Measurements from ENCODE around the gene HADHB.
A peak's percentile ranks its signal among the peaks of the same experiment; 100 is the strongest.
"Not testable (repeated sequence)": the region's sequence is repeated elsewhere in the genome, so short reads cannot be mapped to it uniquely, and the experiment has no call there.

Gene HADHB

DNA sequence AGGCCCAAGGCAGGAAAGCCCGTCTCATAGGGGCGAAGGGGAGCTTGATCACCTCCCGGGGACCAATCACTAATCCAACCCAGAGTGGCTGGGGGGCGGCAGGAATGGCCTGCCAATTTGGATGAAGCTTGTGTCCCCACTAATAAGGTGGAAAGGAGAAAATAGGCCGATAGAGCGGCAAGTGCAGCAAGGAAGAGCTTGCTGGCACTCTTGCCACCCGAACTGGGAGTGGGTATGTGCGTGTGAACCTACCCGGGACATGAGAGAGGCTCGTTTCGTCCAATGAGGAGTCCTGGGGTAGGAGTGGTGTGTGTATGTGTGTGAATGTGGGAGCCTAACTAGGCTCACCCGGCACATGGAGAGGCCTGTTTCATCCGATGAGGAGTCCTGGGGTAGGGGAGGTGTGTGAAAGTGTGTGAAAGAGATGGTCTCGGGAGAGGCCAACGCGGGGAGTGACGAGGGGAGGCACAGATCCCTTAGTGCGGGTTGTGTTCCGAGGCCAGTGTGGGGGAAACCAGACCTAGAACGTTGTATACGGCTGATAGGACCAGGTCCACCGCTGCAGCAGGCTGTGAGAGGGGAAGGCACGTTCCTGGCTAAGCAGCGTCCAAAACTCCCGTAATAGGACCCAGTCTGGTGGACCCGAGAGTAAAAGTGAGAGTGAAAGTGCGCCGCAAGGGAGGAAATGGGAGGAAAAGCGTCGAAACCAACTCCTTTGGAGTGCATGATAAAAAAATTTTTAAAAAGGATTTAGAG lies 54.1 kb downstream of the HADHB start:
- DNase-seq = peak; percentile 37

DNA sequence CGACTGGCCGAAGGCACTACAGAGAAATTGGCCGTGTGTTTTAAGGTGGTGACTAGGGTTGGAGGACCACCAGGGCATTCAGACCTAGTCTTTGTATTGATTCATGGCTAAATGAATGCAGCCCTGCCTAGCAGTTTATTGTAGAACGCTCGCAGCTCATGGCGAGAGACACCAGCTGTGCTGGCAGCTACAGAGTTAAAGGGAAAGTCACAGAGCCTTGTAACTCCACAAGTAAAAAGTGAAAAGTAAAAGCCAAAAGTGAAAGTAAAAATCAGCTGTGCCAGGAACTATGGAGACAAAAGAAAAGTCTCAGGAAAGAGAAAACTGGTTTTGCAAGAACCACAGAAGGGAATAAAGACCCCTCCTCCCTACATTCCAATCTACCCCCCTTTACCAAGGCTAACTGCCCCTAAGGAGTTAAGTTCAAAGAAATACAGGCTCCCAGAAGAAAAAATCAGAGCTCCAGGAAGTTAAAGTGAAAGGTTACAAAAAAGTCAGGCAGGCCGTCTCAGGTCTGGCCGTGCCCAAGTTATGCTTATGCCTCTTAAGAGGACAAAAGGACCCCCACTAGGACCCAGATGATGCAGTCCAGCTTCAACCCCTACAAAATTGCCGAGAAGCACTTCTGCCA lies 54.8 kb downstream of the HADHB start:
- peak; percentile 37 for DNase-seq

DNA sequence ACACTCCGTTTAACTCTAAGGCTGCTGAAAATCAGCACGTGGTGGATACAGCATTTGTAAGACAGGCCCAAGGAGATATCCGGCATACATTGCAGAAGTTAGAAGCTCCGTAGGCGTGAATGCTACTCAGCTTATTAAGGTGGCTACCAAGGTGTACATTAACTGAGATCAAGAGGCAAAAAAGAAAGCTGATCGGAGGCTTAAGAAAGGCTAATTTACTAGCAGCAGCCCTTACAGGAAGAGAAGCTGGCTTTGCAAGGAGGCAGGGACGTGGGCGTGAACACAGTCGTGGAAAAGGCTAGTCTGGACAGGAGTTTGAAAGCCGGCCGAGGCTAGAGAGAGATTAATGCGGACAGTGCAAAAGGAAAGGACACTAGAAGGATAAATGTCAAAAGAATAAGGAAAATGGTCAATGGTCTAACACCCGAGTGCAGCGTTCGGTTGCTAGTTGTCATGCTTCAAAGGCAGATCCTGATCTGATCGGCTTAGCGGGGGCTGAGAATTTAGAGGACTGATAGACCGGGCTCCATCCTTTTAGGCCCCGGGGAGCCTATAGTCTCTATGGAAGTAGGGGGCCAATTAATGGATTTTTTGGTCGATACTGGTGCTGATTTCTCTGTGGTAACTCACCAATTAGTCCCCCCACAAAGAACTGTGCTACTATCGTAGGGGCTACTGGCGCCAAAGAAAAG lies 55.6 kb downstream of the HADHB start:
- DNase-seq = peak; percentile 27

DNA sequence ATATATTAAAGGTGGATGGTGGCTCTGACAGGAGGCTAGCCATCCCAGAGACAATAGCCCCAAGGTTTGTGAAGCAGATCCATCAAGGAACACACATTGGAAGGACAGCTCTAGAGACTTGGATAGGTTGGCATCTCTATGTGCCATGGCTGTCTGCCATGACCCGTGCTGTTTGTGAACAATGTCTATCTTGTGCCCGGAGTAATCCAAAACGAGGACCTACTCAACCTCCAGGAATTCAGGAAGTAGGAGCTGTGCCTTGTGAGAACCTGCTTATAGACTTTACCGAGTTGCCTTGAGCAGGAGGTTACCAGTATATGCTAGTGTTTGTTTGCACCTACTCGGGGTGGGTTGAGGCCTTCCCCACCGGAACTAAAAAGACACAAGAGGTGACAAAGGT lies 58.1 kb downstream of the HADHB start:
- DNase-seq = no peak

DNA sequence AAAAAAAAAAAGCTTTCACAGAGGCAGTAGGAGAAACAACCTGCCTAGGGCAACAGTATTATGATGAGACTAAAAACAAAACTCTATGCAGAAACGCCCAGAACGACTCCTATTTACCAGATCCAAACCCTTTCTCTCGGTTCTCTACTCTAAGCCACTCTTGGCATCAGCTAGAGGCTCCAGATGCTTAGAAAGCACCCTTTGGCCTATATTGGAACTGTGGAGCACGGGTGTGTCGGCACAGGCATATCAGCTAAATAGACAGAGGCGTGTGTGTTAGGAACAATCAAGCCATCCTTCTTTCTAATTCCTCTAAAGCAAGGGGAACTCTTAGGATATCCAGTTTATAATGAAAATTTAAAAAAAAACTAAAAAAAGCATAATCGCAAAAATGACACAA lies 60.4 kb downstream of the HADHB start:
- DNase-seq = not testable (repeated sequence)

DNA sequence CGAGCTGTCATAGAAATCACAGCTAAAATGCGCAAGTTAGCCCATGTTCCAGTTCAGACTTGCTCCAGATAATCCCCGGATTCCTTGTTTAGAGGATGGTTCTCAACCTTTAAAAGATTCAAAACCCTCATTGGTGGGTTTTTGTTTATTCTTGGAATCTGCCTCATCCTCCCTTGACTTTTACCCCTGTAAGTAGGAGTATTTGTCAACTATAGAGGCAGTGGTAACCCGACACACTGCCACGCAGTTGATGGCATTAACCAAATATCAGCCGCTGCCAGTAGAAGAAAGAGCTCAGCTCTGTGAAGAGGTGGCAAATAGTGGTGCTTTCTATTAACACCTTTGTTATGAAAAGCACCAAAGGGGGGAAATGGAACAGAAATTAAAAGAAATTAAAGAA lies 60.8 kb downstream of the HADHB start:
- DNase-seq = no peak

DNA sequence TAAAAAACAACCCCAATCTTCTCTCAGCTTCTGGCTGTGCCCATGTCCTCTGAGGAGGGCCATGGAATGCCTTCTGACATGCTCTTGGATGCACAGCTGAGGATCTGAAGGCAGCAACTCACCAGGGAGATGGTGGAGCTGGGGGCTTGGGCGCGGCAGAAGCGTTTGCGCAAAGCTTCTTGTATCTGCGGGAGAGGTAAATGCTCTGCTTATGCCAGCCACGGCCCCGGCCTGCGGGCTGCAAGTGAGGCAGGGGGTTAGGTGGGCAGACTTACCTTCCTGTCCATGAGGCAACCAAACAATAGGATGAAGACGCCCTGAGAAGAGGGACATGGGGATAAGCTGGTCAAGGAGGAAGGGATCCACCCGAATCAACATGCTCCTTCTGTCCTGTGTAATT lies 65.2 kb downstream of the HADHB start:
- DNase-seq = no peak

DNA sequence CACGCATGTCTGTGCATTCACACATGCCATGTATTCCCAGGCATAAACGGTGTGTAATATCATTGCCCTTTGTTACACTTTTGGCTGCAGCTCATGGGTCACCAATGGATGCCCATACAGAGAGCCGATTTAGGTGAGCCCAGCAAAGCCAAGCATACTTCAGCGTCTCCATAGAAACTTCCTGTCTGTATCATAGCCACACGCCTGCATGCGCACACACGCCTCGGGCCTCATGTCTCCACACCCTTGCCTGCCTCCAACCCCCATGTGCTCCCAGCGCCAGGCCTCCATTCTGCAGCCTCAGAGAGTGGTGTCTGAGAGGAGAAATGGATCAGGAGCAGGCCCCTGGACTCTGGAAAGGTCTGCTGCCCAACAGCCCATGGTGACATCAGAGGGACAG lies 67.7 kb downstream of the HADHB start:
- DNase-seq = no peak

DNA sequence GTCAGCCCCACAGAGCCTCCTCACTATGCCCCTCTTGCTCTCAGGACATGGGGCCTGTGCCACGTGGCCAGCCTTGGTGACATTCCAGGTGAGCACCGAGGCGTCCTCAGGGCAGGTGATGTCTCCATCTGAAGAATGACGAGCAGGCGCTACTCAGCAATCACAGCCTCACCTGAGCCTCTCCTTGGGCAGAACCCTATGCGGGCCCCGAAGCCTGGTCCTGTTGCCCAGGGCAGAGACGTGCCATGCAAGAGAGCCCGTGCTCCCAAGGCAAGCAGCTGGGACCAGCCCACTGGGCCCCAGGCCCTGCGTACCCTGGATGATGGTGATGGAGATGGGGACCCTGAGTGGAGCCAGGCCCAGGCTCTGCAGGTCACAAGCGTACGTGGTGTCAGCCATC lies 68.7 kb downstream of the HADHB start:
- DNase-seq = no peak

DNA sequence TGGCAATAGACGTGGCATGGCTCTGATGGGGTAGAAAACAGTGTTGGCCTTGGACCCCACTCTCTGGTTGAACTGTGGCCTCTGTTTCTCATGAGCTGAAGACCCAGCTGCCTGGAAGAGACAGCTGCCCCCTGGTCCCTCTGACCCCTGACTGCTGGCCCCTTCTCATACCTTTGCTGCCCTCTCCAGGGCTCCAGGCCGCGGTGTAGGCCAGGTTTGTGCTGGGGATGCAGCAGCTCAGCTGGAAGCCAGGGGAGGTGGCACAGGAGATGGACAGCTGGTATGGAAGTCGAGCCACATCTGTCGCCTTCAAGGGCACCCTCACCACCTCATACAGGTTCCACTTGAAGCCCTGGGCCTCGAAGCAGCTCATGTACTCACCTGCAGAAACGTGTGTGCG lies 69.5 kb downstream of the HADHB start:
- DNase-seq = no peak

DNA sequence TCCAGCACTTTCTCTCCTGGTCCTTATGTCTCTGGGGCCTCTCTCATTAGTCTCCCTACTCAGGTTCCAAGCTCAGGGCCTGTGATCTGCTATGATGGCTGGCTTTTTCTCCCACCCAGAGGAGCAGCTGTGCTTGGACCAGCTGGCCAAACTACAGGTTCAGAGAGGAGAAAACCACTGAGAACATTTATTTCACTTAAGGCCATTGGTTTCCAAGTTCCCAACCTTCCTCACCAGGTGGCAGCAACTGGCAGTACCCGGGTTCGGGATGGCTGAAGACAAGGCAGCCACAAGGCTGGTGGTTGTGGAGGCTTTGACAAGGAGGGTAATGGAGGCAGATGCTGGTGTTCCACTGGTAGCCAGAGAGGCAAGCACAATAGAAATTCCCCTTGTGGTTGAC lies 71.3 kb downstream of the HADHB start:
- no peak for DNase-seq

DNA sequence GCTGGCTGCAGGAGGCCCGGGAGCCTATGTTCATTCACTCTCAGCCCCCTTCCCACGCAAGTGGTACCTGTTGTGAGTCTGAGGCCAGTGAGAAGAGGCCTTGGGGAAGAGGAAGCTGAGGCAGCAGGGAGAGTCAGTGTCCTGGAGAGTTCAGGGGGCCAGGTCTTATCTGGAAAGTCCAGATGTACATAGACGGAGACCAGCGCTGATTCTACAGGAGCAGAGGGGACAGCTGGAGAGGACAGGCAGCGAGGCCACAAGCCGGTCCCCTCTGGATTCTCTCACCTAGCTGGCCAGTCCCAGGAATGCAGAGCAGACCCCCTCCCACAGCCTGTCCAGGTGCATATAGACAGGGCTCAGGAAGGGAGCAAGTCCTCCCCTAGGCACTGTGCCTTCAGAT lies 72.1 kb downstream of the HADHB start:
- DNase-seq = no peak

DNA sequence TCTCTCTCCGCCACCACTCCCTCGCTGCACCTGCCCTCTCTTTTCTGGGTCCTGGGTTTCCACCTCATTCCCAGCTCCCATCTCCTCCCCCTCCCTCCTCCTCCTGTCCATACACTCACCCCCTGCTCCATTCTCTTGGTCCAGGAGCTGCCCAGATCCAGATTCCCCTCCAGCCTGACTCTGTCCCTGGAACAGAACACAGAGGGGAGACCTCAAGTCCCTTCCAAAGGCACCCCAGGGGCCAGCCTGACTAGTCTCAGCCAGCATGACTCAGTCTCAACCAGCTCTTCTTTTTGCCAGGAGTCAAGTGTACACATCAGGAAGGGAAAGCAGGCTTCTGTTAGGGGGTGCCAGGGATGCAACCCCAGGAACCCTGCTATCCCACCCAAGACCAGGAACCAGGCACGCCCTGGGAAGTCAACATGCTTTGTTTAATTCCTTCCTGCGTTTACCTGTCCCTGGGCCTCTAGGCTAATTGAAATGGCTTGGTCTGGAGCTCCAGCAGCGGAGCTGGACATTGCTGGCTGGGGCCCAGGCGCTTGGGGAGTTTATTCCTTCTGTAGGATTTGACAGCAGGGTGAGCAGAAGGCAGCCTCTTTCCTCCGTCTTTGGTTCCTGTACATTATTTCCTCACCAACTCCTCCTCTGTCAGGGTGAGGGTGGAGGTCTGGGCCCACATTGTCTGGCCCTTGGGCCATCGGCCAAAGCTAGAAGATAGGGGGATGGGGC lies 72.8 kb downstream of the HADHB start:
- no peak for DNase-seq

DNA sequence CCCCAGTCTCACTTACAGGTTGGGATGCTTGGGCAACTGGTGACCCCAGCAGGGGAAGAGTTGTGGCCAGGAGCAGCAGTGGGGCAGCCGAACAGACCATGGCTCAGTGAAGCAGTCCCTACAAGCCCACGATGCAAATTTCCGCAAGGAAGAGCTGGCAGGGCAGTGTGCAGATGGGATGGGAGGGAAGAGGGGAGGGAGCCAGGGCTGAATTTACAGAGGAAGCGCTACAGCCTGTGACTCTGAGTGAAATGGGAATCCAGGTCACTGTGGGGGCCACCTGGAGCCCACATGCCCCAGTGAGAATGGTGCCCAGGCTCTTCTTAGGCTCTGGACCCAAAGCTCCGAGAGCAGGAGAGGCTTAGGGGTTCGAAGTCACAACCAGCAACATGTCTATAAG lies 74.2 kb downstream of the HADHB start:
- no peak for DNase-seq

DNA sequence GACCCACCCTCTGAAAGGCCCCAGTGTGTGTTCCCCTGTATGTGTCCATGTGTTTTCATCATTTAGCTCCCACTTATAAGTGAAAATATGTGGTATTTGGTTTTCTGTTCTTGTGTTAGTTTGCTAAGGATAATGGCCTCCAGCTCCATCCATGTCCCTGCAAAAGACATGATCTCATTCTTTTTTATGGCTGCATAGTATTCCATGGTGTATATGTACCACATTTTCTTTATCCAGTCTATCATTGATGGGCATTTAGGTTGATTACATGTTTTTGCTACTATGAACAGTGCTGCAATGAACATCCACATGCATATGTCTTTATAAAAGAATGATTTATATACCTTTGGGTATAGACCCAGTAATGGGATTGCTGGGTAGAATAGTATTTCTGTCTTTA lies 79.7 kb downstream of the HADHB start:
- not testable (repeated sequence) for DNase-seq

DNA sequence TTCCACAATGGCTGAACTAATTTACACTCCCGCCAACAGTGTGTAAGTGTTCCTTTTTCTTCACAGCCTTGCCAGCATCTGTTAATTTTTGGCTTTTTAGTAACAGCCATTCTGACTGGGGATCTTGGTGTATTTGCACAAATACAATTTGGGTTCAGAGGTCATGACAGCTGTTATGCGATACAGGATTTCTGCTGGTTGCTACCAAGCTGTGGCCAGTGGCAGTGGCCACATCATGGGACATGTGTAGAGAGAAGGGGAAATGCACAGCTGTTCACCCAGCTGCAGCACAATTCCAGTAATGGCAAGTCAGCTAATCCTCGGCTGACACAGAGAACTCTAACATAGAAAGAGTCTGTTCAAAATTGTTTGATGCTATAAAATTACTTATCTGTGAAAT lies 80.2 kb downstream of the HADHB start:
- no peak for DNase-seq

DNA sequence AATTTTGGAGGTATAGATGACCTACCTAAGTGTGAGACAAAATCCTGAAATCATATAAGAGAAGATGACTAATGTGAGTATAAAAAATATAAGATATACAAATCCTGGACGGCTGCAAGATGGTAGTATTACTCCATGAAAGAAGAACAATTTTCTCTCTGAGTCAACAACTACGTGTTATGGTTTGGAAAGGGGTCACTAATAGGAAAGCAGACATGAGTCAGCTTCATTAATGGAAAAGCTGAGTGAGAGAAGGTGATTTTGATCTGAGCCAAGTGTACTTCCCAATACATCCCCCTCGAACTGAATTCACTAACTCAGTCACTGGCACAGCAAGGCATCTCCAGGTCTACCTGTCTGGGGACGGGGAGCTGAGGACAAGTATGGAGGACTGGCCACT lies 81.1 kb downstream of the HADHB start:
- no peak for DNase-seq

DNA sequence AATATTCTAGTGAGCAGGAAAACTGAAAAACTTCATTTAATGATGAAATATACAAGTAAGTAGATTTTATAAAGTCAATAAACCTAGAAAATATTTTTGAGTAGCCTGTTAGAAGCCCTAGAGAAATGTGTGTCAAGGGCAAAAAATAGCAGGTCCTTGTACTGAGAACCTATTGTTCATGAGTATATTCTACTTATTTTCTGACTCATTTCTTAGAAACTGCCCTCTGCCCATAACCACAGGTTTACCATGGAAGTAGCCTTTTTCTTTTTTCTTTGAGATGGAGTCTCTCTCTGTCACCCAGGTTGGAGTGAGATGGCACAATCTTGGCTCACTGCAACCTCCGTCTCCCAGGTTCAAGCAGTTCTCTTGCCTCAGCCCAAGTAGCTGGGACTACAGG lies 81.8 kb downstream of the HADHB start:
- DNase-seq = no peak

DNA sequence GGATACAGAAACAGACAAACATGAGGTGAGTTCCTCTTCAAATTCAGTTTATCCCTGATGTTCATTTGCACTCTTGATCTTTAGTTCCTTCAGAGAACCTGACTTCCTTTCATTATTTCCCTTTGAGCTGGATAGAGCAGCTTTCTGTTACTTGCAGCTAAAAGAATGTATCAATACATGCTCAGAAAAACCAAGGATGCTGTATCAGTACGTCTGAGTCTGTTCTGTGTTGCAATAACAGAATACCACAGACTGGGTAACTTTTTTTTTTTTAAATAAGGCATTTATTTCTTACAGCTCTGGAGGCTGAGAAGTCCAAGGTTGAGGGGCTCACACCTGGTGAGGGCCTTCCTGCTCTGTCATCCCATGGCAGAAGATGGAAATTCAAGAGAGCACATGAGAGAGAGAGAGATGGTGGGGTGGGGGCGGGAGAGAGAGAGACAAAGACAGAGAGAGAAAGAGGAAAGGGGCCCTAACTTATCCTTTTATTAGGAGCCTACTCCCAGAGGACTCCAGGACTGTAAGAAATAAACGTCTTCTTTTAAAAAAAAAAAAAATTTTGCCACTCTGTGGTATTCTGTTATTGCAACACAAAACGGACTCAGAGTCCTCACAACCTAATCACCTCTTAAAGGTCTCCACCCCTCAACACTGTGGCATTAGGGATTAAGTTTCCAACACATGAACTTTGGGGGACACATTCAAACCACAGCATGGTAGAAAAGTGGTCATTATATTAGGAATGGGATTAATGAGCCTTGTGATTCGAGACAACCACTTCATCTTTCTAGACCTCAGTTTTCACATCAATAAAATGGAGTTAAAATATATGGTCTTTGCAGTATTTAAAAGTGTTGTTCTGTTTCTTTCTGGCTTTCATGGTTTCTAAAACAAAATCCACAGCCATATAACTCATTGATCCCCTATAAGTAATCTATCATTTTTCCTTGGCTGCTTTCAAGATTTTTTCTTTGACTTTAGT lies 82.8 kb downstream of the HADHB start:
- no peak for DNase-seq

DNA sequence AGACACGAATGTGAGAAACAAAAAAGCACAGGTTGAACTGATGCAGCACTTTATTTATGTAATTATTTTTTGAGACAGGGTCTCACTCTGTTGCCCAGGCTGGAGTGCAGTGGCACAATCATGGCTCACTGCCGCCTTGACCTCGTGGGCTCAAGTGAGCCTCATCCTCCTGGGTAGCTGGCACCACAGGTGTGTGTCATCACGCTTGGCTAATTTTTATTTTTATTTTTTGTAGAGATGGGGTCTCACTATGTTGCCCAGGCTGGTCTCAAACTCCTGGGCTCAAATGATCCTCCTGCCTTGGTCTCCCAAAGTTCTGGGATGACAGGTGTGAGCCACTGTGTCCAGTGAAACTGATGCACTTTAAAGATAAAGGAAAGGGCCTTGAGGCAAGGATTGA lies 84.3 kb downstream of the HADHB start:
- not testable (repeated sequence) for DNase-seq

DNA sequence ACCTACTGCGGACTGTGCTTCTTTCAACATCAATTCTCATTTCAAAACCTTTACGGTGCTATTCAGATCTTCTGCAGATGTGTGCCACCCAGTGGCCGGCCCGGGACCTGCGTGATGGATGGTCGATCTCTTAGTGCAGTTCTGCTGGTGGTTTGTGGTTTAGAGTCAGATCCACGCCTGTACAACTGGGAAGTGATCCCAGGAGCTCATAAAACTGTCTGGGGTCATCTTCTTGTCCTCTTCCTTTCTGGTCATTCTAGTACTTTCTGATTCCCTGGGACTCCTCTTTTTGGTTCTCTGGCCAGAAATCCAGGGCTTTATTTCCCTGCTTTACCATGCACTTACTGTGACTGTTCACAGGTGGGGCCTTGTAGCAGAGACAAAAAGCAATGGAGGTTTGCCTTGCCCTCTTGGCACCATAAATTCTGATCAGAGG lies 85.4 kb downstream of the HADHB start:
- peak; percentile 81 for DNase-seq

DNA sequence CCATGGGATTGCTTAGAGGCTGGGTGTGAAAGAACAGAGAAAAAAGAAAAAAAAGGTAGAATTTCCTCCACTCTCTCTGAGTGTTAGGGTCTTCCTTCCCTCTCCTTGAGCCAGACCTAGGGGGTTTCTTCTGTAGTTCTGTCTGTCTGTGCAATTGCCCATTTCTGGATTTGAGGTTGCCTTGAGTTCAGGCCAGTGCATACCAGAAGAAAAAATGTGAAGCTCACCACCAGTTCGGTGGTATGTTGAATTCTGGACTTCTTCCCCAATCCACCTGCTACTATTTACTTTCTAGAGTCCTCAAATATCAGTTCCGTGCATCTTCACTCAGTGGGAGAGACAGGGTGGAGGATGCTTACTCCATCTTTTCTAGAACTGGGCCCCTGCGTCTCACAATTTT lies 85.9 kb downstream of the HADHB start:
- DNase-seq = no peak
